ENCODE data around the gene ARNT2. TPM values are rescaled to one million over a fixed set of nuclear protein-coding genes. Genes with fewer than 3 reads are reported as not detected.

The ARNT2 gene
- total RNA-seq, 1 experiment from 2014 or later: 2.2 TPM

GRCh38 chr15:80423215-80423614 lies 19.0 kb downstream of the ARNT2 start:
- Histone ChIP-seq H3K9me3 (replicated peaks) (no peaks in the 10 kb centered on the region), H3K27me3 (peaks cover 5% of the 10 kb centered on the region; the same call in 1 of the 2 replicates), H3K4me3 (no peak overlapping the region), H3K27ac (no peak overlapping the region), H3K36me3 (no peaks in the 10 kb centered on the region), H3K4me1 (no peaks in the 10 kb centered on the region)
- DNase-seq: no peak

- Histone ChIP-seq H3K27me3 (peaks cover 5% of the 10 kb centered on the region; the same call in 1 of the 2 replicates), H3K9me3 (replicated peaks) (no peaks in the 10 kb centered on the region), H3K4me3 (no peak overlapping the region), H3K27ac (no peak overlapping the region), H3K36me3 (no peaks in the 10 kb centered on the region), H3K4me1 (no peaks in the 10 kb centered on the region)
- no peak for DNase-seq
These were observed 20.2 kb downstream of the ARNT2 start for GRCh38 chr15:80424381-80424780.

- Histone ChIP-seq H3K27ac (no peak overlapping the region), H3K9me3 (replicated peaks) (no peaks in the 10 kb centered on the region), H3K27me3 (peaks cover 5% of the 10 kb centered on the region; the same call in 1 of the 2 replicates), H3K36me3 (no peaks in the 10 kb centered on the region), H3K4me3 (no peak overlapping the region), H3K4me1 (no peaks in the 10 kb centered on the region)
- no peak for DNase-seq
These were observed 22.1 kb downstream of the ARNT2 start for GRCh38 chr15:80426316-80426715.

- Histone ChIP-seq H3K4me3 (no peak overlapping the region), H3K27ac (no peak overlapping the region), H3K36me3 (no peaks in the 10 kb centered on the region), H3K9me3 (replicated peaks) (no peaks in the 10 kb centered on the region), H3K27me3 (peaks cover 5% of the 10 kb centered on the region; the same call in 1 of the 2 replicates), H3K4me1 (no peaks in the 10 kb centered on the region)
- no peak for DNase-seq
These were observed 25.8 kb downstream of the ARNT2 start for GRCh38 chr15:80429964-80430363.

- Histone ChIP-seq H3K27me3 (peaks cover 5% of the 10 kb centered on the region), H3K27ac (no peak overlapping the region), H3K36me3 (no peaks in the 10 kb centered on the region), H3K9me3 (replicated peaks) (no peaks in the 10 kb centered on the region), H3K4me3 (no peak overlapping the region), H3K4me1 (no peaks in the 10 kb centered on the region)
- DNase-seq: no peak
These were observed 27.6 kb downstream of the ARNT2 start for GRCh38 chr15:80431635-80432344.

GRCh38 chr15:80432345-80432702 lies 28.1 kb downstream of the ARNT2 start:
- H3K36me3 ChIP-seq: no peaks in the 10 kb centered on the region
- H3K4me1 ChIP-seq: no peaks in the 10 kb centered on the region
- H3K27me3 ChIP-seq: peaks cover 5% of the 10 kb centered on the region
- H3K9me3 ChIP-seq (replicated peaks): no peaks in the 10 kb centered on the region
- H3K27ac ChIP-seq: no peak overlapping the region
- H3K4me3 ChIP-seq: no peak overlapping the region
- no peak for DNase-seq

GRCh38 chr15:80433836-80434235 lies 29.7 kb downstream of the ARNT2 start:
- no peak for DNase-seq
- Histone ChIP-seq H3K4me1 (no peaks in the 10 kb centered on the region), H3K27ac (no peak overlapping the region), H3K9me3 (replicated peaks) (no peaks in the 10 kb centered on the region), H3K36me3 (no peaks in the 10 kb centered on the region), H3K4me3 (no peak overlapping the region), H3K27me3 (no peaks in the 10 kb centered on the region; the same call in 1 of the 2 replicates)

GRCh38 chr15:80434926-80435720 lies 30.9 kb downstream of the ARNT2 start:
- H3K4me1 ChIP-seq: no peaks in the 10 kb centered on the region
- DNase-seq: no peak
- no peaks in the 10 kb centered on the region for H3K9me3 ChIP-seq (replicated peaks)
- H3K4me3 ChIP-seq: no peak overlapping the region
- H3K36me3 ChIP-seq: no peaks in the 10 kb centered on the region
- no peaks in the 10 kb centered on the region; the same call in 1 of the 2 replicates for H3K27me3 ChIP-seq
- no peak overlapping the region for H3K27ac ChIP-seq

GRCh38 chr15:80436511-80437307 lies 32.5 kb downstream of the ARNT2 start:
- Histone ChIP-seq H3K27me3 (peaks cover 3% of the 10 kb centered on the region; the same call in 1 of the 2 replicates), H3K36me3 (no peaks in the 10 kb centered on the region), H3K27ac (no peak overlapping the region), H3K4me3 (no peak overlapping the region), H3K4me1 (no peaks in the 10 kb centered on the region), H3K9me3 (replicated peaks) (no peaks in the 10 kb centered on the region)
- DNase-seq: no peak

- Histone ChIP-seq H3K36me3 (no peaks in the 10 kb centered on the region), H3K4me1 (no peaks in the 10 kb centered on the region), H3K27ac (no peak overlapping the region), H3K27me3 (peaks cover 3% of the 10 kb centered on the region; the same call in 1 of the 2 replicates), H3K9me3 (replicated peaks) (no peaks in the 10 kb centered on the region), H3K4me3 (no peak overlapping the region)
- DNase-seq: no peak
These were observed 33.2 kb downstream of the ARNT2 start for GRCh38 chr15:80437334-80437891.

GRCh38 chr15:80439140-80439539 lies 35.0 kb downstream of the ARNT2 start:
- Histone ChIP-seq H3K4me3 (no peak overlapping the region), H3K27me3 (peaks cover 3% of the 10 kb centered on the region; the same call in 1 of the 2 replicates), H3K27ac (no peak overlapping the region), H3K4me1 (no peaks in the 10 kb centered on the region), H3K36me3 (no peaks in the 10 kb centered on the region), H3K9me3 (replicated peaks) (no peaks in the 10 kb centered on the region)
- no peak for DNase-seq

GRCh38 chr15:80440024-80440423 lies 35.8 kb downstream of the ARNT2 start:
- Histone ChIP-seq H3K9me3 (replicated peaks) (no peaks in the 10 kb centered on the region), H3K4me3 (no peak overlapping the region), H3K27ac (no peak overlapping the region), H3K4me1 (no peaks in the 10 kb centered on the region), H3K36me3 (no peaks in the 10 kb centered on the region), H3K27me3 (peaks cover 3% of the 10 kb centered on the region; the same call in 1 of the 2 replicates)
- DNase-seq: no peak

- Histone ChIP-seq H3K4me1 (no peaks in the 10 kb centered on the region), H3K4me3 (no peak overlapping the region), H3K27me3 (peaks cover 3% of the 10 kb centered on the region; the same call in 1 of the 2 replicates), H3K9me3 (replicated peaks) (no peaks in the 10 kb centered on the region), H3K36me3 (no peaks in the 10 kb centered on the region), H3K27ac (no peak overlapping the region)
- no peak for DNase-seq
These were observed 36.9 kb downstream of the ARNT2 start for GRCh38 chr15:80441041-80441440.

GRCh38 chr15:80441714-80442113 lies 37.5 kb downstream of the ARNT2 start:
- no peak for DNase-seq
- no peak overlapping the region for H3K4me3 ChIP-seq
- H3K27me3 ChIP-seq: peaks cover 3% of the 10 kb centered on the region; the same call in 1 of the 2 replicates
- H3K9me3 ChIP-seq (replicated peaks): no peaks in the 10 kb centered on the region
- H3K4me1 ChIP-seq: no peaks in the 10 kb centered on the region
- H3K27ac ChIP-seq: no peak overlapping the region
- H3K36me3 ChIP-seq: no peaks in the 10 kb centered on the region
